Activated T-cell treated with anti-CD3 and anti-CD28 coated beads, Interleukin-2, amount 50 U/mL, for 4 hours (primary cell): ENCODE results near the gene RNF112. TPM values are rescaled to one million over a fixed set of nuclear protein-coding genes. Genes with fewer than 3 reads are reported as not detected.

ENCODE experiments used
- ATAC-seq, 2 donors: fragments of 200-7000 bp; cut with Tn5 transposase; one replicate each; pipeline ENCODE4 v1.10.0; 2021
- DNase-seq: peaks from one replicate; pipeline ENCODE4 v3.0.0-alpha.2; 2020
- H3K27me3 Mint-ChIP-seq: one replicate; pipeline ENCODE4 v1.8.0; 2021; ENCODE audit warnings: low read depth, mixed read lengths
- H3K36me3 Mint-ChIP-seq: one replicate; pipeline ENCODE4 v1.8.0; 2022; ENCODE audit warnings: mixed read lengths; ENCODE audit not compliant: insufficient read depth
- H3K4me1 Mint-ChIP-seq: one replicate; pipeline ENCODE4 v1.8.0; 2021; ENCODE audit warnings: low read depth, mixed read lengths
- H3K4me3 Mint-ChIP-seq: one replicate; pipeline ENCODE4 v1.8.0; 2021; ENCODE audit warnings: mild to moderate bottlenecking, moderate library complexity, mixed read lengths
- H3K9me3 Mint-ChIP-seq: one replicate; pipeline ENCODE4 v1.8.0; 2021; ENCODE audit warnings: mixed read lengths
- total RNA-seq, 3 donors: library from RNA; stranded (reverse); gene quantifications; one replicate each; pipeline ENCODE4 v1.2.1, GENCODE V29; 2021

The RNF112 gene
- total RNA-seq, 3 donors from 2014 or later = 0.18 to 0.30 TPM; not detected in 1

DNA sequence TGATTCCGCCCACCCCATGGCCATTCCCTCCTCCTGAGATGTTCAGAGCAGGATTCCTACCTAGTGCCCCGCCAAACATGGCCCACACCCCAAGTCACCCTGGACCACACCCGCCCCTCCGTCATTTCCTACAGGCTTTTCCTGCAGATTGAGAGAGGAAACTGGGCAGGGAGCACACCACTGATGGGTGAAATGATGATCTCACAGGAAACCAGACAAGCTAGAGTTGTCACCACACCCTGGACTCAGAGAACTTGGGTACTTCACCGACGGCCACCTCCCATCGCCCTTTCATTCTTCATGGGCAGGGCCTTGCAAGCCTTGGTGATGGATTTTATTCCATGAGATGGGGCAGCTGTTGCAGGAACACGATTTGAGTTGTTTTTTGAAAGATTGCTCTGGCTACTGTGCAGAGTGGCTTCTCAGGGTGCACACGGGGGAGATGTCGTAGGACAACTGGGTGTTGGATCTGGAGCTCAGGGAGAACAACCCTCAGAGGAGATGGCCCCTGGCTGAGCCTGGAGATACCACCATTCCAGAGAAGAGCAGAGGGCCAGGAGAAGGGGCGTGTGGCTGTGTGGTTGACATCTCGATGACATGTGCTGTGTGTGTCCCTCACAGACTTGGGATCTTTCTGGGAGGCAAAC, 41.1 kb upstream of the RNF112 start:
- H3K36me3 Mint-ChIP-seq = no peaks in the 10 kb centered on the region
- ATAC-seq (peak; percentile 37 to 63), DNase-seq (no peak)
- no peak overlapping the region for H3K4me3 Mint-ChIP-seq
- H3K9me3 Mint-ChIP-seq = no peaks in the 10 kb centered on the region
- no peaks in the 10 kb centered on the region for H3K27me3 Mint-ChIP-seq
- peaks cover 40% of the 10 kb centered on the region for H3K4me1 Mint-ChIP-seq

GRCh38 chr17:19370493-19370960, 40.5 kb upstream of the RNF112 start:
- Mint-ChIP-seq H3K4me3 (no peak overlapping the region), H3K9me3 (no peaks in the 10 kb centered on the region), H3K27me3 (no peaks in the 10 kb centered on the region), H3K4me1 (peaks cover 40% of the 10 kb centered on the region), H3K36me3 (no peaks in the 10 kb centered on the region)
- DNase-seq (no peak), ATAC-seq (peak; percentile 33 to 53)

DNA sequence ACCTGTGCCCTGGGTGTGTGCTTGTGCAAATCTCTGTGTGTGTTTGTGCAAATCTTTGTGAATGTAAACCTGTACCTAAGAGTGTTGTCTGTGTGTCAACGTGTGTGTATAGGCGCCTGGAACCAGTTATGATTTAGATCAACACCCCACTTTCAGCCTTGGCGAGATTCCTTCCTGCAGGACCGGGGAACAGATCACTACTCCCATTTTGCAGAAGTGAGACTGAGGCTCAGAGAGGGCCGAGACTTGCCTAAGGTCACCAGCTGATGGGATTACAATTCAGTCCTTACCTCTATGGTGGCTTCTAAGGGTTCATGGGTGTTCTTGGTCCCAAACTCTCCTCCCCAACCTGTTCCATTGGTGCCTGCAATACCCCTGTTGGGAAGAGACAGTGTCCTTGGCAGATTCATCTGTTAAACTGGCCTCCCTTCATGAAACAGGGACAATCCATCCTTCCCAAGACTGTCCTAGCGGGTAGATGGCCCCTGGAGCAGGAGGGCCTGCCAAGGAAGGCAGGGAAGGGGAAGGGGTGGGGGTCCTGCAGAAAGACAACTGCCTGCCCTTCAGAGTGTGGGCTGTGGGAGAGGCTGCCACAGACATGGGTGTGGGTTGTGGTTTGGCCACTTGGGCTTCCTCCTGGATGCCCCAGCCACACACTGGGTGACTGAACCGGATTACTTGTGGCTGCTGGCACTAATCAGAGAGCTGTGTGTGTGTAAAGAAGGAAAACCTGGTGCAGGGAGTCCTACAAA, 39.6 kb upstream of the RNF112 start:
- ATAC-seq = no peak
- DNase-seq = no peak

DNA sequence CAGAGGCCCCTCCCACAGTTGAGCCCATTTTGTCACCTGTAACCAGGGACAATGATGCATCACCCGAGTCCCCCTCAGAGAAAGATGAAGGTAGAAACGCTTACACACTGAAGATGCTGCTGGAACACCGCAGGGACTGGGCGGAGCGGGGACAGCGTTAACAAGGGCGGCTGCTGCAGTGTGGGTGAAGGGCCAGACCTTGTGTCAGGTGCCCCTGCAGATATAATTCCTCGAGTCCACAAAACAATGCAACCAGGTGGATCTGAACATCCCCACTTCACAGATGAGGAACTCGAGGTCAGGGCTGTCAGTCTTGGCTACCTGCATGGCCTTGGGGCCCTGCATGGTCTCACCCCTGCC, 39.0 kb upstream of the RNF112 start:
- no peaks in the 10 kb centered on the region for H3K9me3 Mint-ChIP-seq
- H3K27me3 Mint-ChIP-seq = no peaks in the 10 kb centered on the region
- peaks cover 43% of the 10 kb centered on the region for H3K4me1 Mint-ChIP-seq
- H3K36me3 Mint-ChIP-seq = no peaks in the 10 kb centered on the region
- no peak for ATAC-seq
- no peak overlapping the region for H3K4me3 Mint-ChIP-seq
- no peak for DNase-seq

More for the DNA sequence above, 39.6 kb upstream of the RNF112 start:
- no peak overlapping the region for H3K4me3 Mint-ChIP-seq
- peaks cover 40% of the 10 kb centered on the region for H3K4me1 Mint-ChIP-seq
- H3K36me3 Mint-ChIP-seq = no peaks in the 10 kb centered on the region
- no peaks in the 10 kb centered on the region for H3K9me3 Mint-ChIP-seq
- no peaks in the 10 kb centered on the region for H3K27me3 Mint-ChIP-seq

- no peak for ATAC-seq
- H3K9me3 Mint-ChIP-seq = no peaks in the 10 kb centered on the region
- no peaks in the 10 kb centered on the region for H3K36me3 Mint-ChIP-seq
- no peaks in the 10 kb centered on the region for H3K27me3 Mint-ChIP-seq
- peaks cover 48% of the 10 kb centered on the region for H3K4me1 Mint-ChIP-seq
- no peak for DNase-seq
- no peak overlapping the region for H3K4me3 Mint-ChIP-seq
Measured at GRCh38 chr17:19372439-19372838, 38.6 kb upstream of the RNF112 start.

DNA sequence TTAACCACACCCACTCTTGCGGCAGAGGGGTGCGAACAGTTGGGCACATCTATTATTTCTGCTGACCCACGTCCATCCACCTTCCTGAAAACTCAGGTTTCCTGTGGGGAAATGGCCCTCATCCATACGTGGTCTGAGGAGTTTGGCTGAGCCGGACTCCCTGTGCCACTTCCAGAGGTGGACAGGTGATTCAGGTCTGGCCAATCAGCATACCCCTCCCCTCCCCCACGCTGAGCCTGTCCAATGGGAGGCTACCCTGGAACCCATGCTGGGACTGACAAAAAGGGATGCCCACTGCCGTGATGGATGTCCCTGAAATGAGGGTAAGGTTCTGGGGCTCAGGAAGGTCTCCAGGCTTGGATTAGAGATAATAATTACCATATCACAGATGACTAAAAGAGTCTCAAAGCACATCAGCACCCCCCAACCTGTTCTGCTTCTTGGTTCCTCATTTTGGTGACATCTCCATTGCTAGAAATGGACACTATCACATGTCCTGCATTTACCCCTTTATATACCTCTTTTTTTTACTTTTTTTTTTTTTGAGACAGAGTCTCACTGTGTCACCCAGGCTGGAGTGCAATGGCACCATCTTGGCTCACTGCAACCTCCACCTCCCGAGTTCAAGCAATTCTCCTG, 38.0 kb upstream of the RNF112 start:
- ATAC-seq (no peak), DNase-seq (no peak)
- Mint-ChIP-seq H3K4me1 (peaks cover 48% of the 10 kb centered on the region), H3K9me3 (no peaks in the 10 kb centered on the region), H3K36me3 (no peaks in the 10 kb centered on the region), H3K4me3 (no peak overlapping the region), H3K27me3 (no peaks in the 10 kb centered on the region)

GRCh38 chr17:19374136-19374535, 36.9 kb upstream of the RNF112 start:
- H3K4me3 Mint-ChIP-seq = no peak overlapping the region
- DNase-seq = no peak
- H3K36me3 Mint-ChIP-seq = no peaks in the 10 kb centered on the region
- H3K9me3 Mint-ChIP-seq = no peaks in the 10 kb centered on the region
- peaks cover 42% of the 10 kb centered on the region for H3K4me1 Mint-ChIP-seq
- H3K27me3 Mint-ChIP-seq = no peaks in the 10 kb centered on the region
- no peak for ATAC-seq

GRCh38 chr17:19375732-19376131, 35.3 kb upstream of the RNF112 start:
- Mint-ChIP-seq H3K36me3 (peaks cover 4% of the 10 kb centered on the region), H3K4me3 (no peak overlapping the region), H3K9me3 (no peaks in the 10 kb centered on the region), H3K27me3 (no peaks in the 10 kb centered on the region), H3K4me1 (peaks cover 29% of the 10 kb centered on the region)
- no peak for DNase-seq
- ATAC-seq = no peak

DNA sequence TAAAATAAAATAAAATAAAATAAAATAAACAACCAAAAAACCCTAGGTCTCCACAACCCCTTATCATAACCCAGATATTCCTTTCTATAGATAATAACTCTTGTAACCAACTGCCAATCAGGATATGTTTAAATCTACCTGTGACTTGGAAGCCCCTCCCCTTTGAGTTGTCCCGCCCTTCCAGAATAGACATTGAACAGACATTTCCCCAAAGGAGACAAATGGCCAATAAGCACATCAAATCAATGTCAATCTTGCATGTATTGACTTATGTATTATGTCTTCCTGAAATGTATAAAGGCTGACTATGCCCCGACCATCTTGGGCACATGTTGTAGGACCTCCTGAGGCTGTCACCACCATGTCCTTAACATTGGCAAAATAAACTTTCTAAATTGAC, 34.2 kb upstream of the RNF112 start:
- DNase-seq = no peak

GRCh38 chr17:19377602-19378415, 33.2 kb upstream of the RNF112 start:
- peaks cover 11% of the 10 kb centered on the region for H3K4me1 Mint-ChIP-seq
- peak overlapping the region; percentile 99 for H3K4me3 Mint-ChIP-seq
- DNase-seq (peak; percentile 86), ATAC-seq (peak; percentile 95 to 96)
- no peaks in the 10 kb centered on the region for H3K27me3 Mint-ChIP-seq
- peaks cover 14% of the 10 kb centered on the region for H3K36me3 Mint-ChIP-seq
- H3K9me3 Mint-ChIP-seq = no peaks in the 10 kb centered on the region

More for the DNA sequence above, 34.2 kb upstream of the RNF112 start:
- Mint-ChIP-seq H3K27me3 (no peaks in the 10 kb centered on the region), H3K4me3 (peak overlapping the region; percentile 99), H3K4me1 (peaks cover 18% of the 10 kb centered on the region), H3K36me3 (peaks cover 12% of the 10 kb centered on the region), H3K9me3 (no peaks in the 10 kb centered on the region)
- ATAC-seq = no peak

GRCh38 chr17:19378416-19379360, 32.3 kb upstream of the RNF112 start, which contains the start of gene MAPK7:
Gene MAPK7 (plus strand): TSS chr17:19378498. CDS start chr17:19378901, 403 bp downstream.
- peak; percentile 4 for ATAC-seq
- H3K4me1 Mint-ChIP-seq = peaks cover 11% of the 10 kb centered on the region
- H3K27me3 Mint-ChIP-seq = no peaks in the 10 kb centered on the region
- no peaks in the 10 kb centered on the region for H3K9me3 Mint-ChIP-seq
- H3K4me3 Mint-ChIP-seq = peak within 1 kb of the TSS; percentile 99
- peaks cover 14% of the 10 kb centered on the region for H3K36me3 Mint-ChIP-seq
- no peak for DNase-seq

DNA sequence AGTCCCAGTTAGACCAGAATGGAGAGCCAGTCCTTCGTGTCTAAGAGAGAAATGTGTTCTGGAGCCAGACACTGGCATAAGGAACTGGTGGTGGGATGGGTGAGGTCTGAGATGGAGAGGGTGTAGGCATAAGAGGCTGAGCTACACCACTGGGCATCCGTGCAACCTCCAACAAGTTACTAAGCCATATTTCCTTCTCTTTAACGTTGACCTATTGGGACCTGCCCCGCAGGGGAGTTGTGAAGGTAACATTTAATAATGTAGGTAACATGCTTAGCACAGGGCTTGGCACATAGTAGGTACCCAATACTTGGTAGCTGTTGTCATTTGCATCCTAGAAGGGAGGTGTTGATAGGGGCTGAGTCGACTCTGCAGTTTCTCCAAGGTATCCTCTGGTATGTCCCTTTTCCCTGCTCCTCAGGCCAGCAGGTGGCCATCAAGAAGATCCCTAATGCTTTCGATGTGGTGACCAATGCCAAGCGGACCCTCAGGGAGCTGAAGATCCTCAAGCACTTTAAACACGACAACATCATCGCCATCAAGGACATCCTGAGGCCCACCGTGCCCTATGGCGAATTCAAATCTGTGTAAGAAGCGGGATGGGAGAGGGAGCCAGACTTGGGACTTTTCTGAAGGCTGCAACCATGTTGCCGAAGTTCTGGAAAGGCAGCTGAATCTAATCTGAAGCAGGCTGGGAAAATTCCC, 31.5 kb upstream of the RNF112 start:
- no peak for DNase-seq
- peak overlapping the region; percentile 99 for H3K4me3 Mint-ChIP-seq
- H3K36me3 Mint-ChIP-seq = peaks cover 18% of the 10 kb centered on the region
- no peak for ATAC-seq
- no peaks in the 10 kb centered on the region for H3K9me3 Mint-ChIP-seq
- H3K27me3 Mint-ChIP-seq = no peaks in the 10 kb centered on the region
- peaks cover 11% of the 10 kb centered on the region for H3K4me1 Mint-ChIP-seq
